HEK293 (cell line): ENCODE data around the gene ZNF674.
"Not testable (repeated sequence)": the region's sequence is repeated elsewhere in the genome, so short reads cannot be mapped to it uniquely, and the experiment has no call there.

Source experiments
- CTCF ChIA-PET: fragments of 350-600 bp; formaldehyde crosslinking; extraction: SDS; loops from one replicate; lab custom pipeline; 2021; ENCODE audit warnings: antibody characterized with exemption; lab: Yijun Ruan, JAX
- POLR2A ChIA-PET: fragments of 300-600 bp; formaldehyde crosslinking; extraction: SDS; loops from one replicate; lab custom pipeline; 2020; ENCODE audit warnings: antibody characterized with exemption, inconsistent platforms; lab: Yijun Ruan, JAX
- H3K27ac ChIP-seq: fragments of 200-500 bp; sonication (Bioruptor generic); 2 replicates; pipeline ENCODE4 v1.5.1; 2014; ENCODE audit warnings: low read depth, low read length, control low read depth, inconsistent platforms; ENCODE audit errors: extremely low read depth
- H3K36me3 ChIP-seq, 2 experiments: fragments of 200-500 bp in 1 of 2; sonication (Bioruptor generic) in 1 of 2; 1 replicate in 1 of 2; 2 replicates in 1 of 2; pipeline ENCODE4 v1.5.1; 2014 to 2017; ENCODE audit warnings: inconsistent platforms in 2 of 2, low read length in 2 of 2; ENCODE audit not compliant: control insufficient read depth in 2 of 2, insufficient read depth in 1 of 2
- H3K4me1 ChIP-seq: fragments of 200-500 bp; sonication (Bioruptor generic); 2 replicates; pipeline ENCODE4 v1.5.1; 2014; ENCODE audit warnings: mild to moderate bottlenecking, low read length, inconsistent platforms; ENCODE audit not compliant: control insufficient read depth, insufficient read depth
- H3K4me3 ChIP-seq: 2 replicates; pipeline ENCODE4 v1.5.1; 2011; ENCODE audit warnings: low read depth, mild to moderate bottlenecking, control low read depth, low read length, moderate library complexity
- H3K9me3 ChIP-seq: fragments of 200-500 bp; sonication (Bioruptor generic); 2 replicates; pipeline ENCODE4 v1.5.1; 2014; ENCODE audit warnings: low read depth, low read length, inconsistent platforms; ENCODE audit not compliant: control insufficient read depth, insufficient read depth
- BCL6B ChIP-seq: fragments of 450-650 bp; formaldehyde crosslinking; IDR thresholded peaks from 2 replicates; pipeline ENCODE4 v1.5.1; 2017; ENCODE audit warnings: missing biosample characterization, missing genetic modification characterization
- CTCF ChIP-seq: fragments of 450-650 bp; formaldehyde crosslinking; IDR thresholded peaks from 2 replicates; pipeline ENCODE4 v1.5.1; 2016; ENCODE audit warnings: missing biosample characterization, missing genetic modification characterization
- GLIS1 ChIP-seq: fragments of 450-650 bp; formaldehyde crosslinking; IDR thresholded peaks from 2 replicates; pipeline ENCODE4 v1.5.1; 2016; ENCODE audit warnings: missing biosample characterization, missing genetic modification characterization
- KLF17 ChIP-seq: fragments of 450-650 bp; formaldehyde crosslinking; IDR thresholded peaks from 2 replicates; pipeline ENCODE4 v1.5.1; 2016; ENCODE audit warnings: missing biosample characterization, missing genetic modification characterization
- RBAK ChIP-seq: fragments of 450-650 bp; formaldehyde crosslinking; IDR thresholded peaks from 2 replicates; pipeline ENCODE4 v1.5.1; 2016; ENCODE audit warnings: missing biosample characterization, missing genetic modification characterization
- SCRT2 ChIP-seq: fragments of 450-650 bp; formaldehyde crosslinking; IDR thresholded peaks from 2 replicates; pipeline ENCODE4 v1.5.1; 2016; ENCODE audit warnings: missing biosample characterization, missing genetic modification characterization
- WT1 ChIP-seq: fragments of 450-650 bp; formaldehyde crosslinking; IDR thresholded peaks from 2 replicates; pipeline ENCODE4 v1.5.1; 2016; ENCODE audit warnings: missing biosample characterization, missing genetic modification characterization
- ZBTB44 ChIP-seq: fragments of 450-650 bp; IDR thresholded peaks from 2 replicates; pipeline ENCODE4 v1.5.1; 2018; ENCODE audit warnings: missing biosample characterization, mild to moderate bottlenecking, missing genetic modification characterization
- ZNF138 ChIP-seq: fragments of 450-650 bp; formaldehyde crosslinking; IDR thresholded peaks from 2 replicates; pipeline ENCODE4 v1.5.1; 2016; ENCODE audit warnings: missing biosample characterization, missing genetic modification characterization, borderline replicate concordance
- ZNF146 ChIP-seq: fragments of 450-650 bp; formaldehyde crosslinking; IDR thresholded peaks from 2 replicates; pipeline ENCODE4 v1.5.1; 2016; ENCODE audit warnings: missing biosample characterization, missing genetic modification characterization
- ZNF202 ChIP-seq: fragments of 450-650 bp; formaldehyde crosslinking; IDR thresholded peaks from 2 replicates; pipeline ENCODE4 v1.5.1; 2016; ENCODE audit warnings: missing biosample characterization, missing genetic modification characterization, borderline replicate concordance
- ZNF239 ChIP-seq: fragments of 450-650 bp; formaldehyde crosslinking; IDR thresholded peaks from 2 replicates; pipeline ENCODE4 v1.5.1; 2016; ENCODE audit warnings: missing biosample characterization, missing genetic modification characterization
- ZNF24 ChIP-seq: fragments of 450-650 bp; formaldehyde crosslinking; IDR thresholded peaks from 2 replicates; pipeline ENCODE4 v1.5.1; 2016; ENCODE audit warnings: missing biosample characterization, missing genetic modification characterization
- ZNF518A ChIP-seq: fragments of 450-650 bp; formaldehyde crosslinking; conservative IDR thresholded peaks from 2 replicates; pipeline ENCODE4 v1.5.1; 2016; ENCODE audit warnings: low read depth, missing biosample characterization, missing genetic modification characterization
- ZNF626 ChIP-seq: fragments of 450-650 bp; sonication (Bioruptor Pico); formaldehyde crosslinking; IDR thresholded peaks from 2 replicates; pipeline ENCODE4 v1.5.1; 2018; ENCODE audit warnings: missing biosample characterization, missing genetic modification characterization, inconsistent platforms
- ZNF664 ChIP-seq: fragments of 450-650 bp; formaldehyde crosslinking; IDR thresholded peaks from 2 replicates; pipeline ENCODE4 v1.5.1; 2016; ENCODE audit warnings: missing biosample characterization, missing genetic modification characterization
- ZNF707 ChIP-seq: fragments of 450-650 bp; formaldehyde crosslinking; IDR thresholded peaks from 2 replicates; pipeline ENCODE4 v1.5.1; 2016; ENCODE audit warnings: missing biosample characterization, missing genetic modification characterization
- ZSCAN16 ChIP-seq: fragments of 450-650 bp; formaldehyde crosslinking; IDR thresholded peaks from 2 replicates; pipeline ENCODE4 v1.5.1; 2016; ENCODE audit warnings: missing biosample characterization, missing genetic modification characterization

The ZNF674 gene

GRCh38 chrX:46478634-46479033 lies 66.6 kb downstream of the ZNF674 start:
- H3K9me3 ChIP-seq, POLR2A ChIA-PET, H3K36me3 ChIP-seq, CTCF ChIA-PET, H3K4me3 ChIP-seq: not testable (repeated sequence)
- TF ChIP-seq ZNF707 (tag by site-specific recombination) (peak; percentile 91), SCRT2 (peak; percentile 35; the same call in 1 of the 2 replicates)
- TF ChIP-seq, all 188 proteins: peak for 2; not testable (repeated sequence) for 186
- H3K4me1 ChIP-seq, H3K27ac ChIP-seq: not testable (repeated sequence)

GRCh38 chrX:46477435-46477834 lies 67.8 kb downstream of the ZNF674 start:
- POLR2A ChIA-PET = no interaction called here
- H3K4me1 ChIP-seq = no peaks in the 10 kb centered on the region
- H3K4me3 ChIP-seq = no peak overlapping the region
- peaks cover 0 to 4% of the 10 kb centered on the region in 2 experiments; a peak in 2 of 3 replicates for H3K36me3 ChIP-seq
- no peak for TF ChIP-seq GLIS1 (tag by site-specific recombination)
- no peak for TF ChIP-seq ZBTB44
- TF ChIP-seq ZSCAN16 (tag by site-specific recombination) = no peak
- no peak for TF ChIP-seq CTCF (tag by site-specific recombination)
- TF ChIP-seq ZNF518A (tag by site-specific recombination) = no peak
- no peak for TF ChIP-seq ZNF664
- TF ChIP-seq ZNF239 (tag by site-specific recombination) = no peak
- no peak for TF ChIP-seq KLF17 (tag by site-specific recombination)
- no peak for TF ChIP-seq BCL6B (tag by site-specific recombination)
- no peak for TF ChIP-seq RBAK (tag by site-specific recombination)
- TF ChIP-seq ZNF626 (tag by site-specific recombination) = no peak
- TF ChIP-seq WT1 (tag by site-specific recombination) = no peak
- no peak for TF ChIP-seq ZNF146 (tag by site-specific recombination)
- no peak for TF ChIP-seq ZNF138 (tag by site-specific recombination)
- TF ChIP-seq ZNF202 (tag by site-specific recombination) = no peak
- no peak for TF ChIP-seq ZNF24
- no peak overlapping the region for H3K27ac ChIP-seq
- CTCF ChIA-PET = no interaction called here
- no peaks in the 10 kb centered on the region for H3K9me3 ChIP-seq
